ENCODE measurements around the gene PLCXD1.

The PLCXD1 gene

DNA sequence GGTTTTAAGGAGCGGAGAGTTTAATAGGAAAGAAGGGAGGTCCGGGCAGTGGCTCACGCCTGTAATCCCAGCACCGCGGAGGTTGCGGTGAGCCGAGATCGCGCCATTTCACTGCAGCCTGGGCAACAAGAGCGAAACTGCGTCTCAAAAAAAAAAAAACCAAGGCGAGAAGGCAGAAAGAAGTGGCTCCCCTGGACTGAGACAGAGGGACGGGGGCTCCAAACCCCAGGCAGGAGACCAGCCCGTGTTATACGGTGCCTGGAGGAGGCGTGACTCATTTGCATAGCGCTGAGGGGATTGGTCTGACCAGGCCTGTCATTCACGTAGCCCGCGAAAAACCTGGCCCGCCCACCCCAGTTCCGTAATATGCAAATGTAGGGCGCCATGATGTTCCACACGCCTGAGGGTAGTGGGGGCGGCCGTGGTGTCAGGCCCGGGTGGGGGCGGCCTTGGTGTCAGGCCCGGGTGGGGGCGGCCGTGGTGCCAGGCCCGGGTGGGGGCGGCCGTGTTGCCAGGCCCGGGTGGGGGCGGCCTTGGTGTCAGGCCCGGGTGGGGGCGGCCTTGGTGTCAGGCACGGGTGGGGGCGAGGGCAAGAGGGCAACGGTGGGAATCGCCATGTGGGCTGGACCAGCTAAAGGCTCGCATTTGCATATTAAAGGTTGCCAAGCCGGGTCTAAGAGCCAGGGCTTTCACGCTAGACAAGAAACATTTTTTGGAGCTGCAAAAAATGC, 2.1 kb downstream of the PLCXD1 start:
- DNase-seq (ENCODE audit: extremely low read depth, low read depth), result peak; percentile 45
- TF ChIP-seq, protein P1, sequence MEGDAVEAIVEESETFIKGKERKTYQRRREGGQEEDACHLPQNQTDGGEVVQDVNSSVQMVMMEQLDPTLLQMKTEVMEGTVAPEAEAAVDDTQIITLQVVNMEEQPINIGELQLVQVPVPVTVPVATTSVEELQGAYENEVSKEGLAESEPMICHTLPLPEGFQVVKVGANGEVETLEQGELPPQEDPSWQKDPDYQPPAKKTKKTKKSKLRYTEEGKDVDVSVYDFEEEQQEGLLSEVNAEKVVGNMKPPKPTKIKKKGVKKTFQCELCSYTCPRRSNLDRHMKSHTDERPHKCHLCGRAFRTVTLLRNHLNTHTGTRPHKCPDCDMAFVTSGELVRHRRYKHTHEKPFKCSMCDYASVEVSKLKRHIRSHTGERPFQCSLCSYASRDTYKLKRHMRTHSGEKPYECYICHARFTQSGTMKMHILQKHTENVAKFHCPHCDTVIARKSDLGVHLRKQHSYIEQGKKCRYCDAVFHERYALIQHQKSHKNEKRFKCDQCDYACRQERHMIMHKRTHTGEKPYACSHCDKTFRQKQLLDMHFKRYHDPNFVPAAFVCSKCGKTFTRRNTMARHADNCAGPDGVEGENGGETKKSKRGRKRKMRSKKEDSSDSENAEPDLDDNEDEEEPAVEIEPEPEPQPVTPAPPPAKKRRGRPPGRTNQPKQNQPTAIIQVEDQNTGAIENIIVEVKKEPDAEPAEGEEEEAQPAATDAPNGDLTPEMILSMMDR (IDR thresholded peaks at IDR 0.05; ENCODE audit: low read depth, low read length), result no peak

DNA sequence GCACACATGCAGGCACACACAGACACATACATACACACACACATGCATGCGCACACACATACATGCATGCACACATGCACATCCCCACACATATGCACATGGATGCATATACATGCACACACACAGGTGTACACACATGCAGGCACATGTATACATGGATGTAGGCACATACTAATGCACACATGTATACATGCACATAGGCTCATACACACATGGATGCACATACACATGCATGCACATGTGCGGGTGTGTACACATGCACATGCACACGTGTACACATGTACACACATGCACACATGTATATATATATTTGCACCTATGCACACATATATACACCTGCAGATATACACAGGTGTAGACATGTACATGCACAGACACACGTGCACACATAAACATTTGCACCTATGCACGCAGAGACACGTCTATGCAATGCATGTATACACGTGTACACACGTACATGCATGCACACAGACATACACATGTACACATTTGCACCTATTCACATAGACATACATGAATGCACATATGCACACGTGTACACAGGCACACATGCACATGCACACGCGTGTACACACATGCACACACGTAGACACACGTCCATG, 4.0 kb downstream of the PLCXD1 start:
- TF ChIP-seq, protein P1 (IDR thresholded peaks at IDR 0.05; ENCODE audit: low read depth, low read length), result no peak

DNA sequence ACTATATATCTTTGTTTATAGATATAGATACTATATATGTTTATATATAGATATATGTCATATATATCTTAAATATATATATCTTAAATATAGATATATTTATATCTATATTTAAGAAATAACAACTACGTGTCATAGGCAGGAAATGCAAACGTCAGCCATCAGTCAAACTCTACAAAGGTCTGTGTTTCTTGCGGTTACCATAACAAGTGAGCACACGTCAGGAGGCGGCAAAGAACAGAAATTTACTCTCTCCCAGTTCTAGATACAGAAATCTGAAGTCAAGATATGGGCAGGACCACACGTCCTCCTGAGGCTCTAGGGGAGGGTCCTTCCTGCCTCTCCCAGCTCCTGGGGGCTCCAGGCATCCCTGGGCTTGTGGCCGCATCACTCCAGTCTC, 6.5 kb downstream of the PLCXD1 start:
- TF ChIP-seq, protein P1 (IDR thresholded peaks at IDR 0.05; ENCODE audit: low read depth, low read length), result no peak
- no peak for DNase-seq (ENCODE audit: extremely low read depth, low read depth)

More for the DNA sequence above, 4.0 kb downstream of the PLCXD1 start:
- no peak for DNase-seq (ENCODE audit: extremely low read depth, low read depth)

- TF ChIP-seq, protein P1 (IDR thresholded peaks at IDR 0.05; ENCODE audit: low read depth, low read length), result no peak
- no peak for DNase-seq (ENCODE audit: extremely low read depth, low read depth)
These were observed 7.4 kb downstream of the PLCXD1 start for GRCh38 chrX:288561-288991.

DNA sequence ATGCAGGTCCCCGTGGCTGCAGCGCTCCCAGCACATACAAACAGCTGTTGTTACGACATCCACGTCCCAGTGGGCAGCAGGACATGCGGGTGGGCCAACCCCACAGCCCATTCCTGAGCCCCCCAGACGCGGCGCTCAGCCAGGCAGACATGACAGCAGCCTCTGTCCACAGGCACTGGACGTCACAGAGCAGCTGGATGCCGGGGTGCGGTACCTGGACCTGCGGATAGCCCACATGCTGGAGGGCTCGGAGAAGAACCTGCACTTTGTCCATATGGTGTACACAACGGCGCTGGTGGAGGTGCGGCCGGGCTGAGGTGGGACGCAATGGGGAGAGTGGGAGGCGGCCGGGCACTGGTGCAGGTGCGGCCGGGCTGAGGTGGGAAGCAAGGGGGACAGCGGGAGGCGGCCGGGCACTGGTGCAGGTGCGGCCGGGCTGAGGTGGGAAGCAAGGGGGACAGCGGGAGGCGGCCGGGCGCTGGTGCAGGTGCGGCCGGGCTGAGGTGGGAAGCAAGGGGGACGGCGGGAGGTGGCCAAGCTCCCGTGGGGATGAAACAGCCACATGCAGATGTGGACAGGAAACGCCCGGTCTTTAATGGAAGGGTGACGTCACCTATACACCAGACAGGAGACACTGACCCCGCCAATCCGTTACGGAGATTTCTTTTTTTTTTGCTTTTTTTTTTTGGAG, 9.4 kb downstream of the PLCXD1 start:
- no peak for DNase-seq (ENCODE audit: extremely low read depth, low read depth)
- TF ChIP-seq, protein P1 (IDR thresholded peaks at IDR 0.05; ENCODE audit: low read depth, low read length), result no peak

- TF ChIP-seq, protein P1 (IDR thresholded peaks at IDR 0.05; ENCODE audit: low read depth, low read length), result no peak
- no peak for DNase-seq (ENCODE audit: extremely low read depth, low read depth)
These were observed 10.3 kb downstream of the PLCXD1 start for GRCh38 chrX:291411-291901.
